HFF-Myc (cell line): ENCODE data around the gene NBL1.

ENCODE experiments used
- DNase-seq: peaks from one replicate; pipeline ENCODE4 v3.0.0-alpha.2; 2011; ENCODE audit warnings: low read depth; ENCODE audit errors: extremely low read depth
- H3K4me3 ChIP-seq: replicated peaks from 2 replicates; pipeline ENCODE4 v1.5.1; 2011; ENCODE audit warnings: low read depth, mild to moderate bottlenecking, control low read depth, low read length
- TF ChIP-seq, protein P1 (sequence below): IDR thresholded peaks from 2 replicates; pipeline ENCODE4 v1.5.1; 2012; ENCODE audit warnings: mild to moderate bottlenecking, low read depth, low read length, control low read depth; ENCODE audit errors: missing control alignments

Gene NBL1

DNA sequence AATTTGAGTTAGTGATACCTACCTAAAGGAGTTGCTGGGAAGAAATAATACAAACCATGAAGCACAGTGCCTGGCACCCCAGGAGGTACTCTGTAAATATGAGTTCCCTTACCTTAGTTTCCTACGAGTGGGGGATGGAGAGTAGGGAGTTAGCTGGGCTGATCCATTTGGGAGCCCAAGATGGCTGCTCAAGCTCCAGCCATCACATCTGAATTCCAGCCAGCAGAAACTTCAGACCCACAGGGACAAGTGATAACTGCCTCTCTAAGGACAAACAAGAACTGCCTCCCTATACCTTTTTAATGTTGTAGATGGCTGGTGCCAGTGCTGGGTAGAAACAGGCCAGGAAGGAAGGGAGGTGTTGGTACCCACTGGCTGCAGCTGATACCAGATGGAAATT, 43.3 kb downstream of the NBL1 start:
- no peak for DNase-seq
- TF ChIP-seq, protein P1, sequence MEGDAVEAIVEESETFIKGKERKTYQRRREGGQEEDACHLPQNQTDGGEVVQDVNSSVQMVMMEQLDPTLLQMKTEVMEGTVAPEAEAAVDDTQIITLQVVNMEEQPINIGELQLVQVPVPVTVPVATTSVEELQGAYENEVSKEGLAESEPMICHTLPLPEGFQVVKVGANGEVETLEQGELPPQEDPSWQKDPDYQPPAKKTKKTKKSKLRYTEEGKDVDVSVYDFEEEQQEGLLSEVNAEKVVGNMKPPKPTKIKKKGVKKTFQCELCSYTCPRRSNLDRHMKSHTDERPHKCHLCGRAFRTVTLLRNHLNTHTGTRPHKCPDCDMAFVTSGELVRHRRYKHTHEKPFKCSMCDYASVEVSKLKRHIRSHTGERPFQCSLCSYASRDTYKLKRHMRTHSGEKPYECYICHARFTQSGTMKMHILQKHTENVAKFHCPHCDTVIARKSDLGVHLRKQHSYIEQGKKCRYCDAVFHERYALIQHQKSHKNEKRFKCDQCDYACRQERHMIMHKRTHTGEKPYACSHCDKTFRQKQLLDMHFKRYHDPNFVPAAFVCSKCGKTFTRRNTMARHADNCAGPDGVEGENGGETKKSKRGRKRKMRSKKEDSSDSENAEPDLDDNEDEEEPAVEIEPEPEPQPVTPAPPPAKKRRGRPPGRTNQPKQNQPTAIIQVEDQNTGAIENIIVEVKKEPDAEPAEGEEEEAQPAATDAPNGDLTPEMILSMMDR: no peak
- no peak overlapping the region for H3K4me3 ChIP-seq

DNA sequence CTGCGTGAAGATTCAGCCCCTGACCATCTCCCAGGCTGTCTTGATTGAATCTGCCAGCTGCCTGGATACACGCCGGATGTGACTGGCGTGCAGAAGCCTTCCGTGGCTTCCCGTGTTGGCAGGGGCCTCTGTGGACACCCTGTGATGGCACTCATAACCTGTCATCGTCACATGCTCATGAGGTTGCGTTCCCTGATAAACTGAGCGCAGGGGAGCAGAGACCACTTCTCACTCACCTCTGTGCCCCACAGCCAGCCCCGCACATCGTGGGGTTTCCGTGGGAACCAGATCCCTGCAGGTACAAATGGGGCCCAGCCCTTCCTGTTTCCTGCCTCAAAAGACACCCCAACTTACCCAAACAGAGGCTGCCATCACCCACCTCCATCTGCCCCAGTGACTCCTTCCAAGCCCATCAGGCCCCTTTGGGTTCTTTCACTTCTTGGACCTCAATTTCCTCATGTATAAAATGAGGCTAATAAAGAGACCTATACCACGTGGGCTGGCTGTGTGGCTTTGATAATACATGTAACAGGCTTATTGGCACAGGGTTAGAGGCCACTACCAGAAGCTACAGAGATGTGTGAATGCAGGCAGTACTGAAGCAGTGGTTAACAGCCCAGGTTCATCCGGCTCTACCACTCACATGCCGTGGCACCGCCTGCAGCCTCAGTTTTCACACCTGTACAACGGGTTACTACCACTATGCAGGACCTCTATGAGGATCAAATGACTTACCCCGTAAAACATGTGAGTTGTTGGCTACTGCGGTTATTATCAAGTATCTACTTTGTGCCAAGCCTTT, 44.1 kb downstream of the NBL1 start:
- no peak overlapping the region for H3K4me3 ChIP-seq
- TF ChIP-seq, protein P1: no peak
- DNase-seq: no peak

DNA sequence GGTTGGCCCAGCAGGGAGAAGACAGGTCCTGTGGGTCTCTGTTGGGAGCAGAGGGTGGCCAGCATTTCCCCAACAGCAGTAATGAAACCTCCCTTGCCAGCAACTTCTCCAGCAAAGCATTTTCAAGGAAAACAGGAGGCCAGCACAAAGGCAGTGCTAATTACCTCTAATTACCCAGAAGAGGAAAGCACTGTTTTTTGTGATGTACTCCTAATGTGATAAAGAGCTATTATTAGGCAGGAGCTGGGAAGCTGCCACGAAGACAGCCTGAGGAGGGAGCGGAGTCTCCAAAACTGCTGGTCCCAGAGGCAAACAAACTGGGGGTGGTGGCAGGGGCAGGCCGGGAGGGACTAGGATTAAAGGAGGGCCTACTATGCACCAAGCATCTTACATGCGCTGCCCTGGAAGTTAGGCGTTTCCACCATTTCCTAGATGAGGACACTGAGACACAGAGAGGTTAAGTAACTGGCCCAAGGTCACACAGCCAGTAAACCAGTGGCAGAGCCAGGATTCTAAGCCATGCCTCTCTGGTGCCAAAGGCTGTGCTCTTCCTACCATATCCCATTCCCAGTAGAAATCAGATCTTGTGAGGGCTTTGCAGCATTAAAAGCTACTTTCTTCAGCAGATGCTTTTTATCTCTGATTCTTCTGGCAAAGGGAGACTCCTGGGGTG, 45.1 kb downstream of the NBL1 start:
- DNase-seq: no peak
- TF ChIP-seq, protein P1: no peak

DNA sequence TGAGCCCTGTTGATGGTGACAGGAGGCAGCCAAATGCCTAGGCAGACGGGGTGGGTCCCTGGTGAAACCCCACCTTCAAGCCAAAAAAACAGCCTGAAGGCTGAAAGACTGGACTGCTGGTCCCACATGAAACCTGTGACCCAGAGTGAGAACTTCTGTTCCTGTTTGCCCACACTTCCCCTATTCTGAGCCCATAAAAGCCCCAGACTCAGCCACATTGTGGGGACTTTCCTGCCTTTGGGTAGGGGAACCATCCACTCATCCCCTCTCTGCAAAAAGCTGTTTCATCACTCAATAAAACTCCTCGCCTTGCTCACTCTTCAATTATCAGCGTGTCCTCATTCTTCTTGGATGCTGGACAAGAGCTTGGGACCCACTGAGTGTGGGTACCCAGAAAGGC, 45.7 kb downstream of the NBL1 start:
- DNase-seq: no peak
- TF ChIP-seq, protein P1: no peak
- no peak overlapping the region for H3K4me3 ChIP-seq

More for the DNA sequence above, 45.1 kb downstream of the NBL1 start:
- no peak overlapping the region for H3K4me3 ChIP-seq

DNA sequence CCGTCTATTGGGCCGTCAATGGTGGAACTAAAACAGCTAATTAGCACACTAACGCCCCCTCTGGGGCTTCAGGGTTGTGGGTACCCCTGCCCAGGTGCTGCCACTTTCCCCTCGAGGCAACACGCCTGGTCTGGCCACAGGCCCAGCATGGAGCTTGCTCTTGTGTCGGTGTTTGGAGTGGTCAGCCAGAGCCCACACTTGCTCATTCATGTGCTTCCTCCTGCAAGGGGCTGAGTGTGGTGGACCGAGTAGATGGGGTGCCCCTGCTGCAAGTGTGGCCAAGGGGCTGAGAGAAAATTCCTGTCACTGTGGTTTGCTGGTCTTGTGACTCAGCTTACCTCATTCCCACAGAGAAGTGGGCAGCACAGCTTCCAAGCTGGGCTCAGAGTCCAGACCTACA, 46.2 kb downstream of the NBL1 start:
- TF ChIP-seq, protein P1: no peak
- no peak for DNase-seq
- no peak overlapping the region for H3K4me3 ChIP-seq

DNA sequence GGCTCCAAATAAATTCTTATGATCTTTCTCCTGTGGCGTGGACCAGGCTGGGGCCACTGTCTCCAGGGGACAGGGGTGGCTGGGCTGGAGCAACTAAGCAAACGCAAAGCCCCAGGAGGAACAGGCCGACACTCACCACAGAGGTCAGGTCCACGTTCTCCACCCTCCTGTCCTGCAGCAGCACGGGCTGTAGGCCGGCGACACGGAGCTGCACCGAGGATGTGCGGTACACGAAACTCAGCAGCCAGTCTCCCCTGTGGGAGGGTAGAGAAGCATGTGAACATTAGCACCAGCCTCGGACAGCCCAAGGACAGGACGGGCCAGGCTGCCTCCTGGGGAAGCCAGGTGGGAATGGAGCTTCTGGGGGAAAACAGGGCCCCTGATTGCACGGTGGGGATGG, 50.2 kb downstream of the NBL1 start:
- H3K4me3 ChIP-seq: no peak overlapping the region

More for the DNA sequence above, 50.2 kb downstream of the NBL1 start:
- no peak for DNase-seq
- TF ChIP-seq, protein P1: no peak
